HG02678 (cell line): ENCODE data around the gene BARX2.

Source experiments
- ATAC-seq: cut with Tn5 transposase; IDR thresholded peaks from one replicate; pipeline ENCODE4 v1.9.1; 2021; ENCODE audit warnings: mild to moderate bottlenecking, moderate library complexity; ENCODE audit not compliant: unreplicated experiment

BARX2 gene

GRCh38 chr11:129373489-129373953 lies 2.1 kb upstream of the BARX2 start:
- no peak for ATAC-seq

GRCh38 chr11:129374081-129374992 lies 1.3 kb upstream of the BARX2 start:
- no peak for ATAC-seq

DNA sequence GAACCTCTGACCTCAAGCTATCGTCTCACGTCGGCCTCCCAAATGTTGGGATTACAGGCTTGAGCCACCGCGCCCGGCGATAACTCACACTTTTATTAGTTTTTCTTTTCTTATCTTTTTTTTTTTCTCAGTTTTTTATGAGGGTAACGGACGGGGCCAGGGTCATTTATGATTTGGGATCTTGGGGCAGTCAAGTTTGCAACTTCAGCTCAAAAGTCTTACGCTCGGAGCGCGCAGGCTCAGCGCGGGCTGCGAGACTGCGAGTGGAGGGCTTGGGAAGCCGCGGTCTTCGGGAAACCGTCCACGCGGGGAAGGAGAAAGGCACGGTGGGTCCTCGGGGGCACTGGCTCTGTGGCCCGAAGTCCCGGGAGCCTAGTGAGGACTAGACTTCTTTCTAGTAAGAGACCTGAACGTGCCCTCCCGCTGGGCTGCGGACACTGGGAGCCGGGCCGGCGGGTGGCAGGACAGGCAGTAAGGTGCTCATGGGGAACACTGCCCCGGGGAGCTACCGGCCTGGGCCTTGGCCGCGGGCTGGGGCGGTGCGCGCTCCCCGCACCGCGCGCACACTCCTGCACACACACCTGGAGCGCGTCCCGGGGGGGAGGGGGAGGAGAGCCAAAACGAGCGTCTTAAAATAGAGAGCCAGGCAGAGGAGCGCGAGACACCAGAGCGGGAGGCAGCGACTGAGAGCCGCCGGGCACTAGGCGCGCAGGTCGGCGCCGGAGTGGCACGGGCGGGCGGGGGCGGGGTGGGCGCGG lies 476 bp upstream of the BARX2 start:
- peak; percentile 14 for ATAC-seq

GRCh38 chr11:129376658-129377341 lies 1.2 kb downstream of the BARX2 start:
- ATAC-seq = no peak

- ATAC-seq = no peak
These were observed 2.1 kb downstream of the BARX2 start for GRCh38 chr11:129377739-129378138.

DNA sequence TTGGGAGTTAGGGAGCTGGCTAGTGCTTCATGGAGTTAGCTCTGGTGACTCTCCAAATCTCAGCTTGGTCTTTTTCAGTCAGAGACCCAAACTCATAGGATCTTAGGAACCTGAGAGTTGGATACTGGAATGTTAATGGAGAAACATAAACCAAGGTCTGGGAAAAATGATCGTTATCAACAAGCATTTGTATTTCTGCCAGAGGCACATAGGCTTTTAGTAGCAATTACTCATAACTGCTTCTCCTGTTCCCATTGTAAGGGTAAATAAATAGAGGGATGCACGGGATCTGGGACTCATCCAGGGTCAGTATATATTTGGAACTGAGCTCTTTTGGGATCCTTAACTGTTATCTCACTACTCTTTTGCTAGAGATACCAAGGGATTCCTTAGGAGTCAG lies 4.8 kb downstream of the BARX2 start:
- ATAC-seq = no peak

DNA sequence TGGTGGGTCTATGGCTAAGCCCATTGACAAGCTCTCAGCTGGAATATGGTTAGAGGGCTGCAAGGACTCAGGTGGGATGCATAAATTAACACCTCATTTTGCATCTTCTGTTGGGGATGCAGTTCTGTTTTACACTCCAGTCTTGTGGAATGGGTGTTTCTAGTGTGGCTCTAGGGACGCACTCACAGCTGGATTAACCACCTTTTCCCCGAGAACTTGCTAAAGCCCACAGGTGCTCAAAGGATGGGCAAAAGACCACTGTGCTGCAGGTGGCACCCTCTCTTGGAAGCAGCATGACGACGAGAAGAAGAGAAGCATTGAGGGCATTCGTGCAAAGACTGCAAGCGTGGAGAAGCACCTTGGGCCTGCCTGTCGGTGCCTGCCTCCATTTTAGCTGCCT lies 6.9 kb downstream of the BARX2 start:
- ATAC-seq = no peak

DNA sequence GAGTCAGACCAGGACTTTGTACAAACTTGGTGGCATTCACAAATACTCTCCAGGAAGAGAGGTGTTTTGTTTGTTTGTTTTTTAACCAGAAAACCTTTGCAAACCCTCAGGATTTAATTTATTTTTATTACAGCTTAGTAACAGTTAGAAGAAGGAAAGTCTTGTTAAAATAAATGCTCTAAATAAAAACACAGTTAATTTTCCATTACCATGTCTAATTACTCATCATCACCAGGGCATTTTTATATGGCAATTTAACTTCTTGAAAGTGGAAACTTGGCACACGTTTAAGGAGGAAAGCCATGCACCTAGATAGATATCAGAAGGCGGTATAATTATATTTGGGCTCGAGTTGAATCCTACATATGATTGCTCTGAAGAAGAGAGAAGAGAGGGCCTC lies 7.4 kb downstream of the BARX2 start:
- no peak for ATAC-seq

GRCh38 chr11:129383502-129383901 lies 7.9 kb downstream of the BARX2 start:
- no peak for ATAC-seq

DNA sequence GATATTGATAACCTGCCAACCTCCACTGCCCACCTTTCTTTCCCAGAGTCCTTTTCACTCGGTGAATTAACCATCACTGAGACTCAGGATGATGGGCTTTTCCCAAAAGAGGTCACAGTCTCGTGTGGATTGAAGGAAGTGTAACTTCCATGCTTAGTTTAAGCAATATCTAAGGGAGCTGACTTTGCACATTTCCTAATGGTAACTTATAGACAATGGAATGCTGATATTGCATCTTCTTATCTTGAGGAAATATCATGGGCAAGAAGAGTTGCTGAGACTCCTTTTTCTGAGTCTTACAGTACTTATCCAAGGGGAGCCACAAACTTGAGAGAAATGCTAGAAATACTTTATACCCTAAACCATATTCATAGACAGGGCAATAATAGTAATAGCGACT lies 8.8 kb downstream of the BARX2 start:
- ATAC-seq = no peak

- no peak for ATAC-seq
These were observed 10.2 kb downstream of the BARX2 start for GRCh38 chr11:129385801-129386200.

GRCh38 chr11:129386795-129387397 lies 11.2 kb downstream of the BARX2 start:
- no peak for ATAC-seq

DNA sequence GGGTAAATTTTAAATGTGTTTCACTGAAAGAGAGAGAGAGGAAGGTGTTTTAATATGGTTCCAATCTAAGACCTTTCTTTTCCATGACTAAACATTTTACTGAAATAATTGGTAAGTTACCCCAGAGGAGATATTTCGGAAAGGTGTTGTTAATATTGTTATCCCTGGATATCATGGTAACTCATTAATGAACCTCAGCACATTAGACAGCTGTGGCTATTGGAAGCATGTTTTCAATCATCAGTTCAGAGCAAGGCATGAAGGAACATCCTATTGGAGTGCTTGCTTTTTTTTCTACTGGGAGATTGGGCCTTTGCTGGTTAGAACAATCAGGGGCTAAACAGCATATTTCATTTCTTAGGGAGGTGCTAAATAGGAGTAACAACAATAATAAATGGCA lies 11.8 kb downstream of the BARX2 start:
- ATAC-seq = no peak

DNA sequence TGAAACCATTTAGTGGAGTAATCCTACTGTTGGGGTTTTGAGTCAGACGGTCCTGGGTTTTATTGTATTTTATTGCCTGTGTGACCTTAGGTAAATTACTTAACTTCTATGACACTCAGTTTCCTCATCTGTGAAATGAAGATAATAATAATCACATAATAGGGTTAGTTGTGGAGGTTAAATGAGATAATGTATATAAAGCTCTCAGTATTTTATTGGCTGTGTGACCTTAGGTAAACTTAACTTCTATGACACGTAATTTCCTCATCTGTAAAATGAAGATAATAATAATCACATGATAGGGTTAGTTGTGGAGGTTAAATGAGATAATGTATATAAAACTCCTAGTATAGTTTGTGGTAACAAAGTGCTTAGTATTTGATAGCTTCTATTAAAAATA lies 13.2 kb downstream of the BARX2 start:
- no peak for ATAC-seq

DNA sequence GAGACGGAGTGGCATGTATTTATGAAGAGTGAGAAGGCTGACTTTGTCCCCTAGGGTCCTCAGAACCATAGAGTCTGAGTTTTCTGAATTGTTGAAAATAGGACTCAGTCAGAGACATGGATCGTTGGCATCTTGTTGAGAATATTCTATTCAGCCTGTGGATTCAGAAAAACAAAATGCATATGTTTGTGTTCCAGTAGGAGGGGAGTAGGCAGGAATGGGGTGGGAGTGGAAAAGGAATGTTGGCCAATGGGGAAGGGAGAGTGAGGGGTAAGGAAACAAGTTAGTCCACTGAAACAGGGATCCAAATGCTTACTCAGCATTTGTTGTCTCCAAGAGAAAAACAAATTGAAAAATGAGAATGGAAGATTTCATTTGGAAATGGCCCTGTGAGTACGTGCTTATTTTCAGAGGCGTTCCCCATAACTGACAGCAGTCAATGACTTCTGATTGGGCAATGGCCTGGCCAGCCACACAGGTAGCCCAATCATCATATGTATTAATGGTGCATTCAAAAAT lies 14.7 kb downstream of the BARX2 start:
- ATAC-seq = no peak

- no peak for ATAC-seq
These were observed 15.7 kb downstream of the BARX2 start for GRCh38 chr11:129391360-129391759.

DNA sequence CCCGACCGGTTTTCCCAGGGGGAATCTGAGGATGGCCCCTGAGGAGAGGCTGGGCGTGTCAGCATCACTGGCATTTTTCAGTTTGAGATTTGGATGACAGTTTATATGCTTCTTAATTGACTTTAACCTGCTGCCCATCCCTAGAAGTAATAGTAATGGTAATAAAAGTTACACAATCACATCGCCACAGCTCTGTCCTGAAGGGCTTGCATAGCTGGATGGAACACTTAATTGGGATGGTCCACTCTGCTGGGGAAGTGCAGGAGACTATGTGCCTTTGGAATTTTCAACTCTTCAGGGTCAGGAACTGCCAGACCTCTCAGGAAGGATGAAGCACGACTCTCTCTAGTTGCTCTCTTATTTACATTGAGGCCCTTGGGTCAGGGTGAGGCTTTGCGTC lies 16.2 kb downstream of the BARX2 start:
- ATAC-seq = no peak

GRCh38 chr11:129392995-129393394 lies 17.3 kb downstream of the BARX2 start:
- ATAC-seq = no peak

DNA sequence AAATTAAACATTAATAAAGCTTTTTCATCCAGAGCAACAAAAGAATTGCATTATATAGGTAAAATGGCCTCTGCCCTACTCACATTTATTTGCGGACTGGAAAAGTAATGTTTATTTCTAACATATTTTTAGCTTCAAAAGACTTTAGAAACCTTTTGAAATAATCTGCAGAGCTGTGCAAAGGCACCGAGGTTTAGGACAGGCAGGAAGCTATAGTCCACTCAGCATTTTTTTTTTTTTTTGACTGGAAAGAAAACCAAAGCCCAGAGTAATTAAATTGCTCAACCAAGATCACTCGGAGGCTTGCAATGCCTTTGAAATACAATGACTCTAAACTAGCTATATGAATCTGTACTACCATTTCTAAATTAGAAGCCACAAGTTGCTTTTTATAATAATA lies 19.1 kb downstream of the BARX2 start:
- no peak for ATAC-seq

- ATAC-seq = no peak
These were observed 19.8 kb downstream of the BARX2 start for GRCh38 chr11:129395432-129395831.

GRCh38 chr11:129395883-129396282 lies 20.2 kb downstream of the BARX2 start:
- no peak for ATAC-seq
